Measurements from ENCODE around the gene TSHZ1. TPM values are rescaled to one million over a fixed set of nuclear protein-coding genes. Genes with fewer than 3 reads are reported as not detected.

TSHZ1 gene
- polyA plus RNA-seq, 1 of the 3 experiments (the other 2 are of a cell fraction): 2.6 TPM

DNA sequence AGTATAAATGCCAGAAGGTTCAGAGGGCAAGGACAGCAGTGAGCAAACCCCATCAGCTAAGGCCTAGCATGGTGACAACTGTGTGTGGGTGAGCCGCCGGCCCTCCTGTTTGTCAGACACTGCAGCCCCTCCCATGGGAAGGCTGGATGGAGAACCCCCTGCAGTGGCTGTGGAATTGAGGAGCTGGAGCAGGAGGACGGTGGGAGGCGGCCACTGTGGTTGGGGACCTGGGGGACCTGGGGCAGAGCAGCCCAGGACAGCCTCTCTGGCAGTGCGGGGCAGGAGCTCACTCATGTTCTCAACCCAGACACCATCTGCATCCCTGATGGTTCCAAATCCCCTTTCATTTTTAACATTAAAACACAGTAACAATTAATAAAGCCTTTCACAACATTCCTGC is 68.8 kb downstream of the TSHZ1 start:
- Histone ChIP-seq H2AFZ (ENCODE audit: low read depth) (no peak overlapping the region), H3K4me2 (no peak overlapping the region), H3K4me3 (ENCODE audit: low read depth in 2 of 2, low read length in 1 of 2) (no peak overlapping the region), H3K36me3 (replicated peaks in 1 of 2; ENCODE audit: control insufficient read depth in 1 of 2, insufficient read depth in 2 of 2, low read length in 1 of 2) (no peaks in the 10 kb centered on the region), H3K9ac (no peak overlapping the region), H3K9me3 (no peaks in the 10 kb centered on the region), H3K27ac (ENCODE audit: low read depth in 2 of 2, low read length in 1 of 2) (no peak overlapping the region), H4K20me1 (ENCODE audit: insufficient read depth) (no peaks in the 10 kb centered on the region), H3F3A (replicated peaks; ENCODE audit: insufficient read depth) (no peaks in the 10 kb centered on the region), H3K4me1 (ENCODE audit: control insufficient read depth in 1 of 2, insufficient read depth in 2 of 2, low read depth in 1 of 2, low read length in 1 of 2) (peaks cover 0 to 2% of the 10 kb centered on the region in 2 experiments; a peak in 1 of 4 replicates), H3K79me2 (ENCODE audit: insufficient read depth) (no peaks in the 10 kb centered on the region), H3K9me2 (no peaks in the 10 kb centered on the region), H3K27me3 (ENCODE audit: insufficient read depth) (no peaks in the 10 kb centered on the region)
- CTCF ChIA-PET: interaction anchor here (1.2 kb wide), 1 partner anchor 19 kb away, joined by 4 read pairs; no protein-coding TSS in a partner anchor
- TF ChIP-seq, protein P1, sequence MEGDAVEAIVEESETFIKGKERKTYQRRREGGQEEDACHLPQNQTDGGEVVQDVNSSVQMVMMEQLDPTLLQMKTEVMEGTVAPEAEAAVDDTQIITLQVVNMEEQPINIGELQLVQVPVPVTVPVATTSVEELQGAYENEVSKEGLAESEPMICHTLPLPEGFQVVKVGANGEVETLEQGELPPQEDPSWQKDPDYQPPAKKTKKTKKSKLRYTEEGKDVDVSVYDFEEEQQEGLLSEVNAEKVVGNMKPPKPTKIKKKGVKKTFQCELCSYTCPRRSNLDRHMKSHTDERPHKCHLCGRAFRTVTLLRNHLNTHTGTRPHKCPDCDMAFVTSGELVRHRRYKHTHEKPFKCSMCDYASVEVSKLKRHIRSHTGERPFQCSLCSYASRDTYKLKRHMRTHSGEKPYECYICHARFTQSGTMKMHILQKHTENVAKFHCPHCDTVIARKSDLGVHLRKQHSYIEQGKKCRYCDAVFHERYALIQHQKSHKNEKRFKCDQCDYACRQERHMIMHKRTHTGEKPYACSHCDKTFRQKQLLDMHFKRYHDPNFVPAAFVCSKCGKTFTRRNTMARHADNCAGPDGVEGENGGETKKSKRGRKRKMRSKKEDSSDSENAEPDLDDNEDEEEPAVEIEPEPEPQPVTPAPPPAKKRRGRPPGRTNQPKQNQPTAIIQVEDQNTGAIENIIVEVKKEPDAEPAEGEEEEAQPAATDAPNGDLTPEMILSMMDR (IDR thresholded peaks at IDR 0.05): no peak
- TF ChIP-seq YY1 (IDR thresholded peaks at IDR 0.05; ENCODE audit: low read depth): no peak
- no peak for TF ChIP-seq CHD2 (IDR thresholded peaks at IDR 0.05; ENCODE audit: low read length, partially characterized antibody)
- TF ChIP-seq, protein P2, sequence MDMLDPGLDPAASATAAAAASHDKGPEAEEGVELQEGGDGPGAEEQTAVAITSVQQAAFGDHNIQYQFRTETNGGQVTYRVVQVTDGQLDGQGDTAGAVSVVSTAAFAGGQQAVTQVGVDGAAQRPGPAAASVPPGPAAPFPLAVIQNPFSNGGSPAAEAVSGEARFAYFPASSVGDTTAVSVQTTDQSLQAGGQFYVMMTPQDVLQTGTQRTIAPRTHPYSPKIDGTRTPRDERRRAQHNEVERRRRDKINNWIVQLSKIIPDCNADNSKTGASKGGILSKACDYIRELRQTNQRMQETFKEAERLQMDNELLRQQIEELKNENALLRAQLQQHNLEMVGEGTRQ (IDR thresholded peaks at IDR 0.05; ENCODE audit: borderline replicate concordance, low read depth, low read length): no peak
- TF ChIP-seq FOSL2 (IDR thresholded peaks at IDR 0.05; ENCODE audit: borderline replicate concordance, low read depth): no peak
- no peak for TF ChIP-seq GABPA (IDR thresholded peaks at IDR 0.05; ENCODE audit: low read depth)
- TF ChIP-seq, protein P3, sequence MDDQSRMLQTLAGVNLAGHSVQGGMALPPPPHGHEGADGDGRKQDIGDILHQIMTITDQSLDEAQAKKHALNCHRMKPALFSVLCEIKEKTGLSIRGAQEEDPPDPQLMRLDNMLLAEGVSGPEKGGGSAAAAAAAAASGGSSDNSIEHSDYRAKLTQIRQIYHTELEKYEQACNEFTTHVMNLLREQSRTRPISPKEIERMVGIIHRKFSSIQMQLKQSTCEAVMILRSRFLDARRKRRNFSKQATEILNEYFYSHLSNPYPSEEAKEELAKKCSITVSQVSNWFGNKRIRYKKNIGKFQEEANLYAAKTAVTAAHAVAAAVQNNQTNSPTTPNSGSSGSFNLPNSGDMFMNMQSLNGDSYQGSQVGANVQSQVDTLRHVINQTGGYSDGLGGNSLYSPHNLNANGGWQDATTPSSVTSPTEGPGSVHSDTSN (IDR thresholded peaks at IDR 0.05): no peak
- TF ChIP-seq POLR2AphosphoS5 (IDR thresholded peaks at IDR 0.05; ENCODE audit: low read depth, low read length): no peak
- TF ChIP-seq, protein P4, sequence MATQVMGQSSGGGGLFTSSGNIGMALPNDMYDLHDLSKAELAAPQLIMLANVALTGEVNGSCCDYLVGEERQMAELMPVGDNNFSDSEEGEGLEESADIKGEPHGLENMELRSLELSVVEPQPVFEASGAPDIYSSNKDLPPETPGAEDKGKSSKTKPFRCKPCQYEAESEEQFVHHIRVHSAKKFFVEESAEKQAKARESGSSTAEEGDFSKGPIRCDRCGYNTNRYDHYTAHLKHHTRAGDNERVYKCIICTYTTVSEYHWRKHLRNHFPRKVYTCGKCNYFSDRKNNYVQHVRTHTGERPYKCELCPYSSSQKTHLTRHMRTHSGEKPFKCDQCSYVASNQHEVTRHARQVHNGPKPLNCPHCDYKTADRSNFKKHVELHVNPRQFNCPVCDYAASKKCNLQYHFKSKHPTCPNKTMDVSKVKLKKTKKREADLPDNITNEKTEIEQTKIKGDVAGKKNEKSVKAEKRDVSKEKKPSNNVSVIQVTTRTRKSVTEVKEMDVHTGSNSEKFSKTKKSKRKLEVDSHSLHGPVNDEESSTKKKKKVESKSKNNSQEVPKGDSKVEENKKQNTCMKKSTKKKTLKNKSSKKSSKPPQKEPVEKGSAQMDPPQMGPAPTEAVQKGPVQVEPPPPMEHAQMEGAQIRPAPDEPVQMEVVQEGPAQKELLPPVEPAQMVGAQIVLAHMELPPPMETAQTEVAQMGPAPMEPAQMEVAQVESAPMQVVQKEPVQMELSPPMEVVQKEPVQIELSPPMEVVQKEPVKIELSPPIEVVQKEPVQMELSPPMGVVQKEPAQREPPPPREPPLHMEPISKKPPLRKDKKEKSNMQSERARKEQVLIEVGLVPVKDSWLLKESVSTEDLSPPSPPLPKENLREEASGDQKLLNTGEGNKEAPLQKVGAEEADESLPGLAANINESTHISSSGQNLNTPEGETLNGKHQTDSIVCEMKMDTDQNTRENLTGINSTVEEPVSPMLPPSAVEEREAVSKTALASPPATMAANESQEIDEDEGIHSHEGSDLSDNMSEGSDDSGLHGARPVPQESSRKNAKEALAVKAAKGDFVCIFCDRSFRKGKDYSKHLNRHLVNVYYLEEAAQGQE (IDR thresholded peaks at IDR 0.05; ENCODE audit: low read depth, low read length): no peak
- TF ChIP-seq FOXM1 (IDR thresholded peaks at IDR 0.05; ENCODE audit: low read depth): no peak
- TF ChIP-seq TAF1 (IDR thresholded peaks at IDR 0.05; ENCODE audit: borderline replicate concordance, low read depth, low read length): no peak
- DNase-seq: no peak
- WGBS (ENCODE audit: low lambda C conversion rate): 93% methylated on average over 3 of the region's 5 CpGs
- POLR2A ChIA-PET: no interaction called here

Measured in SK-N-SH (cell line).